Panc1 (cell line): ENCODE results near the gene MAP1LC3A. TPM values are rescaled to one million over a fixed set of nuclear protein-coding genes. Genes with fewer than 3 reads are reported as not detected.
"Not testable (repeated sequence)": the region's sequence is repeated elsewhere in the genome, so short reads cannot be mapped to it uniquely, and the experiment has no call there.

Experiments used
- ATAC-seq: fragments of 200-7000 bp; cut with Tn5 transposase; 2 replicates; pipeline ENCODE4 v1.9.1; 2020; ENCODE audit warnings: mild to moderate bottlenecking, moderate library complexity
- BruUV-seq: library from RNA; stranded (reverse); fragments of 400-500 nt; replicated peaks from 2 replicates; lab custom pipeline; 2021; lab: Mats Ljungman, UMichigan
- CTCF ChIA-PET: fragments of 300-600 bp; sonication (Branson Sonifier 250); formaldehyde crosslinking; loops from one replicate; lab custom pipeline; 2022; ENCODE audit warnings: antibody characterized with exemption; lab: Charles Lee
- POLR2A ChIA-PET: fragments of 300-600 bp; sonication (Branson Sonifier 250); formaldehyde crosslinking; loops from one replicate; lab custom pipeline; 2022; ENCODE audit warnings: antibody characterized with exemption; lab: Charles Lee
- DNase-seq: peaks from one replicate; pipeline ENCODE4 v3.0.0-alpha.2; 2010; ENCODE audit warnings: low read depth, low spot score
- H3K27ac ChIP-seq: 2 replicates; pipeline ENCODE4 v1.5.1; 2011; ENCODE audit warnings: mild to moderate bottlenecking, low read length, inconsistent platforms
- H3K27me3 ChIP-seq: fragments of 200-500 bp; sonication (Bioruptor generic); 2 replicates; pipeline ENCODE4 v1.6.0; 2014; ENCODE audit warnings: low read length, inconsistent platforms; ENCODE audit not compliant: control insufficient read depth, insufficient read depth
- H3K36me3 ChIP-seq: fragments of 200-500 bp; sonication (Bioruptor generic); 2 replicates; pipeline ENCODE4 v1.5.1; 2014; ENCODE audit warnings: inconsistent platforms, mild to moderate bottlenecking, low read length, moderate library complexity; ENCODE audit not compliant: control insufficient read depth, insufficient read depth
- H3K4me1 ChIP-seq: 2 replicates; pipeline ENCODE4 v1.5.1; 2011; ENCODE audit warnings: inconsistent platforms, mild to moderate bottlenecking, low read length, moderate library complexity; ENCODE audit not compliant: control insufficient read depth, insufficient read depth
- H3K4me3 ChIP-seq, 2 experiments: 2 replicates each; pipeline ENCODE4 v1.5.1; 2011 to 2012; ENCODE audit warnings: low read depth in 2 of 2, low read length in 2 of 2, mild to moderate bottlenecking in 2 of 2, inconsistent platforms in 1 of 2, moderate library complexity in 1 of 2
- H3K9me3 ChIP-seq: fragments of 200-500 bp; sonication (Bioruptor generic); 2 replicates; pipeline ENCODE4 v1.5.1; 2014; ENCODE audit warnings: low read depth, mild to moderate bottlenecking, inconsistent platforms, low read length, moderate library complexity; ENCODE audit not compliant: control insufficient read depth, insufficient read depth
- CTCF ChIP-seq: fragments of 450-650 bp; IDR thresholded peaks from 2 replicates; pipeline ENCODE4 v1.5.1; 2017; ENCODE audit warnings: mild to moderate bottlenecking
- POLR2AphosphoS5 ChIP-seq: IDR thresholded peaks from 2 replicates; pipeline ENCODE4 v1.6.1; 2012; ENCODE audit warnings: mild to moderate bottlenecking, low read depth, low read length, moderate library complexity
- REST ChIP-seq, 2 experiments: IDR thresholded peaks; 2 replicates each; pipeline ENCODE4 v1.6.1; 2011 to 2012; ENCODE audit warnings: low read depth in 2 of 2, control low read depth in 1 of 2, low read length in 1 of 2, mild to moderate bottlenecking in 1 of 2, moderate library complexity in 1 of 2; ENCODE audit not compliant: insufficient read depth in 1 of 2
- SIN3A ChIP-seq: IDR thresholded peaks from 2 replicates; pipeline ENCODE4 v1.6.1; 2012; ENCODE audit warnings: low read depth, mild to moderate bottlenecking, low read length, moderate library complexity, borderline replicate concordance; ENCODE audit not compliant: insufficient read depth
- TCF7L2 ChIP-seq: IDR thresholded peaks from 2 replicates; pipeline ENCODE4 v1.6.1; 2011; ENCODE audit warnings: mild to moderate bottlenecking, low read depth, low read length, inconsistent platforms
- in situ Hi-C: cut with HindIII; loops from 2 replicates; pipeline ENCODE4 v1.10.0; 2016; ENCODE audit warnings: low sequenced_read_pairs, low pct_unique_long_range_greater_than_20kb
- intact Hi-C: fragments of 100-400 bp; cut with micrococcal nuclease; formaldehyde crosslinking; loops from one replicate; pipeline ENCODE4 v1.10.0; 2022; ENCODE audit not compliant: unreplicated experiment
- total RNA-seq: library from RNA; stranded (reverse); gene quantifications from one replicate; pipeline ENCODE4 v1.2.1, GENCODE V29; 2021; ENCODE audit not compliant: unreplicated experiment

The MAP1LC3A gene
- total RNA-seq, 1 experiment from 2014 or later = 25.1 TPM

GRCh38 chr20:34517114-34517505 is 41.4 kb upstream of the MAP1LC3A start:
- no peak for ATAC-seq
- CTCF ChIA-PET = interaction anchor here (0.5 to 1.4 kb wide), 4 partner anchors 171 to 206 kb away, joined by 3 to 17 read pairs (median 3); no protein-coding TSS in a partner anchor
- no peak for TF ChIP-seq POLR2AphosphoS5
- TF ChIP-seq SIN3A = no peak
- no peak for TF ChIP-seq CTCF
- TF ChIP-seq REST (IDR thresholded peaks at IDR 0.05; ENCODE audit: insufficient read depth in 1 of 2, low read depth in 2 of 2, low read length in 1 of 2) = no peak
- no peak for TF ChIP-seq TCF7L2
- no peaks in the 10 kb centered on the region for H3K9me3 ChIP-seq
- peaks cover 9% of the 10 kb centered on the region for H3K4me1 ChIP-seq
- POLR2A ChIA-PET = interaction anchor here (0.5 to 0.7 kb wide), 3 partner anchors 11 to 323 kb away, joined by 3 to 6 read pairs (median 6); no protein-coding TSS in a partner anchor
- no peaks in the 10 kb centered on the region for H3K27me3 ChIP-seq
- TSS peak; percentile 65 for BruUV-seq
- DNase-seq = no peak
- intact Hi-C loops = no loop called here
- in situ Hi-C loops = no loop called here
- H3K4me3 ChIP-seq = peak overlapping the region; percentile 70 to 98
- H3K27ac ChIP-seq = peak overlapping the region; percentile 92
- H3K36me3 ChIP-seq = peaks cover 2% of the 10 kb centered on the region; the same call in 1 of the 2 replicates

- H3K9me3 ChIP-seq, CTCF ChIA-PET, POLR2A ChIA-PET, ATAC-seq, BruUV-seq, DNase-seq, H3K27me3 ChIP-seq, H3K4me3 ChIP-seq, H3K27ac ChIP-seq, in situ Hi-C loops, intact Hi-C loops, H3K36me3 ChIP-seq: not testable (repeated sequence)
- peaks cover 26% of the 10 kb centered on the region for H3K4me1 ChIP-seq
Observed at GRCh38 chr20:34518863-34519262, 39.7 kb upstream of the MAP1LC3A start.

GRCh38 chr20:34519841-34520240 is 38.7 kb upstream of the MAP1LC3A start:
- POLR2A ChIA-PET, intact Hi-C loops, H3K27ac ChIP-seq, DNase-seq, BruUV-seq, H3K36me3 ChIP-seq, H3K27me3 ChIP-seq, in situ Hi-C loops, ATAC-seq, CTCF ChIA-PET, H3K9me3 ChIP-seq, H3K4me3 ChIP-seq: not testable (repeated sequence)
- H3K4me1 ChIP-seq = peaks cover 25% of the 10 kb centered on the region
